ENCODE data around the gene SLC7A14.

DNA sequence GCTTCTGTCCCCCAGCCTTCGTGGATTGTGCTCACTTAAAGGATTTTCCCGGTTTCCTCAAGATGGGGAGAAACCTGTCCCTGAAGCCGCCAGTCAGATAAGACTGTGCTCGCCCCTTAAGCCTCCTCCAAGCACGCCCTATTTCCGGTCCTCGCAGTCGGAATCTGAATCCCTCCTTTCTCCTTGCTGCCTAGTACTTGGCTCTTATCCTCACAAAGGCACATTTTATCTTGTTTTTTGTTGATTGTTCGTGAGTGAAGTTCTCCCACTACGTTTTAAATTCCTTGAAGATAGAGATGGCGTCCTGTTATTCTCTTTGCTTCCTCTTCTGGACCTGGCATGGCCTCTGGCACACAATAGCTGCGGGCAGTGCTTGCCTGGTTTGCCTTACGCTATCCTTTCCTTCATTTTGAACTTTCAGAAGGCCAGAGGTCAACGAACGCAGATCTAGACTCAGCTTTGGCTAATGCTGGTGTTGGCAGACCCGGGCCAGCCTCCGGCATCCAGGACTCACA, 165.5 kb downstream of the SLC7A14 start:
- TF ChIP-seq TCF7 (IDR thresholded peaks at IDR 0.05; ENCODE audit: borderline replicate concordance) (no peak), NR2C2 (IDR thresholded peaks at IDR 0.05; ENCODE audit: borderline replicate concordance, control insufficient read depth, insufficient read length, low read depth) (no peak)
- TF ChIP-seq, protein P1, sequence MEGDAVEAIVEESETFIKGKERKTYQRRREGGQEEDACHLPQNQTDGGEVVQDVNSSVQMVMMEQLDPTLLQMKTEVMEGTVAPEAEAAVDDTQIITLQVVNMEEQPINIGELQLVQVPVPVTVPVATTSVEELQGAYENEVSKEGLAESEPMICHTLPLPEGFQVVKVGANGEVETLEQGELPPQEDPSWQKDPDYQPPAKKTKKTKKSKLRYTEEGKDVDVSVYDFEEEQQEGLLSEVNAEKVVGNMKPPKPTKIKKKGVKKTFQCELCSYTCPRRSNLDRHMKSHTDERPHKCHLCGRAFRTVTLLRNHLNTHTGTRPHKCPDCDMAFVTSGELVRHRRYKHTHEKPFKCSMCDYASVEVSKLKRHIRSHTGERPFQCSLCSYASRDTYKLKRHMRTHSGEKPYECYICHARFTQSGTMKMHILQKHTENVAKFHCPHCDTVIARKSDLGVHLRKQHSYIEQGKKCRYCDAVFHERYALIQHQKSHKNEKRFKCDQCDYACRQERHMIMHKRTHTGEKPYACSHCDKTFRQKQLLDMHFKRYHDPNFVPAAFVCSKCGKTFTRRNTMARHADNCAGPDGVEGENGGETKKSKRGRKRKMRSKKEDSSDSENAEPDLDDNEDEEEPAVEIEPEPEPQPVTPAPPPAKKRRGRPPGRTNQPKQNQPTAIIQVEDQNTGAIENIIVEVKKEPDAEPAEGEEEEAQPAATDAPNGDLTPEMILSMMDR (IDR thresholded peaks at IDR 0.05 in 2 of 3, conservative IDR thresholded peaks at IDR 0.05 in 1 of 3; ENCODE audit: control insufficient read depth in 2 of 3, extremely low read depth in 1 of 3, insufficient read depth in 1 of 3, low read depth in 3 of 3, low read length in 3 of 3) = no peak
